K562 (cell line): Measurements from ENCODE around the gene YOD1. TPM values are rescaled to one million over a fixed set of nuclear protein-coding genes. Genes with fewer than 3 reads are reported as not detected.

ENCODE experiments used
- ELF4 ChIP-seq: fragments of 450-650 bp; formaldehyde crosslinking; IDR thresholded peaks from 2 replicates; pipeline ENCODE4 v1.4.0; 2022; ENCODE audit warnings: missing genetic modification characterization
- FOXP4 ChIP-seq: sonication (generic); formaldehyde crosslinking; IDR thresholded peaks from 2 replicates; pipeline ENCODE4 v1.8.0; 2022; ENCODE audit warnings: mild to moderate bottlenecking, missing genetic modification reagents, borderline replicate concordance
- NEUROD1 ChIP-seq: fragments of 150-350 bp; IDR thresholded peaks from 2 replicates; pipeline ENCODE4 v1.6.1; 2014; ENCODE audit warnings: borderline replicate concordance, low read length, low read depth; ENCODE audit not compliant: partially characterized antibody
- SIN3A ChIP-seq, 2 experiments: fragments of 150-350 bp in 1 of 2; IDR thresholded peaks; 2 replicates each; pipeline ENCODE4 v1.6.1; 2011 to 2016; ENCODE audit warnings: borderline replicate concordance in 2 of 2, low read depth in 2 of 2, low read length in 2 of 2, mild to moderate bottlenecking in 2 of 2, moderate library complexity in 2 of 2; ENCODE audit not compliant: control insufficient read depth in 1 of 2
- ZBTB12 ChIP-seq: fragments of 250-450 bp; sonication (Bioruptor Pico); IDR thresholded peaks from 2 replicates; pipeline ENCODE4 v1.4.0; 2020
- ZNF3 ChIP-seq: fragments of 250-450 bp; sonication (Bioruptor Pico); IDR thresholded peaks from 2 replicates; pipeline ENCODE4 v1.5.0; 2021; ENCODE audit warnings: mild to moderate bottlenecking, moderate library complexity
- polyA plus RNA-seq, 8 experiments: library from polyadenylated mRNA; depleted of rRNA in 4 of 8; stranded (reverse) in 5 of 8; unstranded in 3 of 8; fragments of >200 nt; fragmentation: Nextera tagmentation in 2 of 8; fragmentation: Illumina TruSeq in 1 of 8; extraction: Ambion mirVana in 2 of 8; extraction: Trizol in 1 of 8; gene quantifications; 2 replicates each; pipeline versions ENCODE4 v1.2.1 to v1.2.3, GENCODE V29; 2011 to 2014; ENCODE audit warnings: inconsistent platforms in 1 of 8, missing spikeins in 1 of 8
- total RNA-seq, 7 experiments: library from RNA; depleted of rRNA in 6 of 7; stranded (reverse); fragments of >200 nt in 6 of 7; fragmentation: Illumina TruSeq in 2 of 7; extraction: Trizol in 2 of 7; gene quantifications; 2 replicates each; pipeline versions ENCODE4 v1.2.1 to v1.2.3, GENCODE V29; 2011 to 2021; ENCODE audit warnings: low replicate concordance in 1 of 7

The YOD1 gene
- total and polyA plus RNA-seq, 9 of the 15 experiments (the other 6 are each of a cell fraction or from before 2014, with no cell fraction given): 18.2 to 78.1 (median 46.9) TPM

GRCh38 chr1:207029701-207030521 is 21.1 kb downstream of the YOD1 start (continued):
- no peak for TF ChIP-seq FOXP4 (CRISPR knock-in tag)
- TF ChIP-seq ZBTB12: no peak
- no peak for TF ChIP-seq SIN3A (IDR thresholded peaks at IDR 0.05; ENCODE audit: borderline replicate concordance in 2 of 2, control insufficient read depth in 1 of 2, low read depth in 2 of 2, low read length in 2 of 2)
- TF ChIP-seq NEUROD1: no peak
- TF ChIP-seq ZNF3: no peak
- no peak for TF ChIP-seq ELF4 (CRISPR knock-in tag)
